ENCODE data around the gene IFI27L1. TPM values are rescaled to one million over a fixed set of nuclear protein-coding genes. Genes with fewer than 3 reads are reported as not detected.

Gene IFI27L1
- polyA plus RNA-seq, 2 donors, result 11.2 to 29.8 TPM

GRCh38 chr14:94097091-94097490 lies 16.0 kb downstream of the IFI27L1 start:
- Histone ChIP-seq H3K27ac (ENCODE audit: low read depth in 2 of 2, low read length in 1 of 2) (no peak overlapping the region), H3K4me1 (ENCODE audit: control insufficient read depth in 2 of 2, insufficient read depth in 2 of 2, low read length in 1 of 2) (no peaks in the 10 kb centered on the region), H3K36me3 (ENCODE audit: control insufficient read depth in 2 of 2, insufficient read depth in 2 of 2, low read length in 1 of 2) (peaks cover 0 to 2% of the 10 kb centered on the region in 2 donors), H3K4me3 (ENCODE audit: low read depth in 1 of 2, low read length in 2 of 2) (no peak overlapping the region), H3K9me3 (ENCODE audit: control insufficient read depth in 2 of 2, insufficient read depth in 1 of 2, low read depth in 1 of 2, low read length in 1 of 2) (no peaks in the 10 kb centered on the region), H3K27me3 (ENCODE audit: control insufficient read depth in 1 of 2, insufficient read depth in 2 of 2, low read length in 2 of 2) (no peaks in the 10 kb centered on the region)
- WGBS, 2 donors, result 95 to 96% methylated on average over 4 of the region's 4 CpGs

GRCh38 chr14:94098326-94098992 lies 17.3 kb downstream of the IFI27L1 start:
- no peak overlapping the region for H3K4me3 ChIP-seq (ENCODE audit: low read depth in 1 of 2, low read length in 2 of 2)
- peaks cover 0 to 2% of the 10 kb centered on the region in 2 donors for H3K36me3 ChIP-seq (ENCODE audit: control insufficient read depth in 2 of 2, insufficient read depth in 2 of 2, low read length in 1 of 2)
- 74 to 76% methylated on average over 10 of the region's 10 CpGs for WGBS, 2 donors
- no peaks in the 10 kb centered on the region for H3K9me3 ChIP-seq (ENCODE audit: control insufficient read depth in 2 of 2, insufficient read depth in 1 of 2, low read depth in 1 of 2, low read length in 1 of 2)
- H3K4me1 ChIP-seq (ENCODE audit: control insufficient read depth in 2 of 2, insufficient read depth in 2 of 2, low read length in 1 of 2), result no peaks in the 10 kb centered on the region
- no peaks in the 10 kb centered on the region for H3K27me3 ChIP-seq (ENCODE audit: control insufficient read depth in 1 of 2, insufficient read depth in 2 of 2, low read length in 2 of 2)
- no peak overlapping the region for H3K27ac ChIP-seq (ENCODE audit: low read depth in 2 of 2, low read length in 1 of 2)

GRCh38 chr14:94099006-94099405 lies 17.9 kb downstream of the IFI27L1 start:
- Histone ChIP-seq H3K27ac (ENCODE audit: low read depth in 2 of 2, low read length in 1 of 2) (no peak overlapping the region), H3K9me3 (ENCODE audit: control insufficient read depth in 2 of 2, insufficient read depth in 1 of 2, low read depth in 1 of 2, low read length in 1 of 2) (no peaks in the 10 kb centered on the region), H3K4me3 (ENCODE audit: low read depth in 1 of 2, low read length in 2 of 2) (no peak overlapping the region), H3K36me3 (ENCODE audit: control insufficient read depth in 2 of 2, insufficient read depth in 2 of 2, low read length in 1 of 2) (peaks cover 0 to 2% of the 10 kb centered on the region in 2 donors), H3K27me3 (ENCODE audit: control insufficient read depth in 1 of 2, insufficient read depth in 2 of 2, low read length in 2 of 2) (no peaks in the 10 kb centered on the region), H3K4me1 (ENCODE audit: control insufficient read depth in 2 of 2, insufficient read depth in 2 of 2, low read length in 1 of 2) (no peaks in the 10 kb centered on the region)
- 79 to 90% methylated on average over 6 of the region's 6 CpGs for WGBS, 2 donors

- H3K9me3 ChIP-seq (ENCODE audit: control insufficient read depth in 2 of 2, insufficient read depth in 1 of 2, low read depth in 1 of 2, low read length in 1 of 2), result no peaks in the 10 kb centered on the region
- H3K36me3 ChIP-seq (ENCODE audit: control insufficient read depth in 2 of 2, insufficient read depth in 2 of 2, low read length in 1 of 2), result peaks cover 0 to 2% of the 10 kb centered on the region in 2 donors
- 75 to 81% methylated on average over 4 of the region's 4 CpGs for WGBS, 2 donors
- H3K4me3 ChIP-seq (ENCODE audit: low read depth in 1 of 2, low read length in 2 of 2), result no peak overlapping the region
- H3K27ac ChIP-seq (ENCODE audit: low read depth in 2 of 2, low read length in 1 of 2), result no peak overlapping the region
- H3K27me3 ChIP-seq (ENCODE audit: control insufficient read depth in 1 of 2, insufficient read depth in 2 of 2, low read length in 2 of 2), result no peaks in the 10 kb centered on the region
- H3K4me1 ChIP-seq (ENCODE audit: control insufficient read depth in 2 of 2, insufficient read depth in 2 of 2, low read length in 1 of 2), result no peaks in the 10 kb centered on the region
These were observed 19.7 kb downstream of the IFI27L1 start for GRCh38 chr14:94100847-94101246.

- Histone ChIP-seq H3K27me3 (ENCODE audit: control insufficient read depth in 1 of 2, insufficient read depth in 2 of 2, low read length in 2 of 2) (no peaks in the 10 kb centered on the region), H3K27ac (ENCODE audit: low read depth in 2 of 2, low read length in 1 of 2) (no peak overlapping the region), H3K4me1 (ENCODE audit: control insufficient read depth in 2 of 2, insufficient read depth in 2 of 2, low read length in 1 of 2) (no peaks in the 10 kb centered on the region), H3K36me3 (ENCODE audit: control insufficient read depth in 2 of 2, insufficient read depth in 2 of 2, low read length in 1 of 2) (peaks cover 0 to 2% of the 10 kb centered on the region in 2 donors), H3K9me3 (ENCODE audit: control insufficient read depth in 2 of 2, insufficient read depth in 1 of 2, low read depth in 1 of 2, low read length in 1 of 2) (no peaks in the 10 kb centered on the region), H3K4me3 (ENCODE audit: low read depth in 1 of 2, low read length in 2 of 2) (no peak overlapping the region)
- WGBS, 2 donors, result 92 to 93% methylated on average over 10 of the region's 10 CpGs
These were observed 20.6 kb downstream of the IFI27L1 start for GRCh38 chr14:94101748-94102147.

- Histone ChIP-seq H3K4me1 (ENCODE audit: control insufficient read depth in 2 of 2, insufficient read depth in 2 of 2, low read length in 1 of 2) (no peaks in the 10 kb centered on the region), H3K27me3 (ENCODE audit: control insufficient read depth in 1 of 2, insufficient read depth in 2 of 2, low read length in 2 of 2) (no peaks in the 10 kb centered on the region), H3K36me3 (ENCODE audit: control insufficient read depth in 2 of 2, insufficient read depth in 2 of 2, low read length in 1 of 2) (peaks cover 0 to 2% of the 10 kb centered on the region in 2 donors), H3K27ac (ENCODE audit: low read depth in 2 of 2, low read length in 1 of 2) (no peak overlapping the region), H3K4me3 (ENCODE audit: low read depth in 1 of 2, low read length in 2 of 2) (no peak overlapping the region), H3K9me3 (ENCODE audit: control insufficient read depth in 2 of 2, insufficient read depth in 1 of 2, low read depth in 1 of 2, low read length in 1 of 2) (no peaks in the 10 kb centered on the region)
- WGBS, 2 donors, result 80 to 87% methylated on average over 8 of the region's 8 CpGs
These were observed 21.8 kb downstream of the IFI27L1 start for GRCh38 chr14:94102768-94103482.

GRCh38 chr14:94103554-94104150 lies 22.5 kb downstream of the IFI27L1 start:
- peaks cover 0 to 2% of the 10 kb centered on the region in 2 donors for H3K36me3 ChIP-seq (ENCODE audit: control insufficient read depth in 2 of 2, insufficient read depth in 2 of 2, low read length in 1 of 2)
- no peaks in the 10 kb centered on the region for H3K27me3 ChIP-seq (ENCODE audit: control insufficient read depth in 1 of 2, insufficient read depth in 2 of 2, low read length in 2 of 2)
- H3K4me3 ChIP-seq (ENCODE audit: low read depth in 1 of 2, low read length in 2 of 2), result no peak overlapping the region
- 66 to 78% methylated on average over 7 of the region's 7 CpGs for WGBS, 2 donors
- H3K4me1 ChIP-seq (ENCODE audit: control insufficient read depth in 2 of 2, insufficient read depth in 2 of 2, low read length in 1 of 2), result no peaks in the 10 kb centered on the region
- H3K9me3 ChIP-seq (ENCODE audit: control insufficient read depth in 2 of 2, insufficient read depth in 1 of 2, low read depth in 1 of 2, low read length in 1 of 2), result no peaks in the 10 kb centered on the region
- no peak overlapping the region for H3K27ac ChIP-seq (ENCODE audit: low read depth in 2 of 2, low read length in 1 of 2)

GRCh38 chr14:94104731-94105130 lies 23.6 kb downstream of the IFI27L1 start:
- peaks cover 0 to under 1% of the 10 kb centered on the region in 2 donors for H3K4me1 ChIP-seq (ENCODE audit: control insufficient read depth in 2 of 2, insufficient read depth in 2 of 2, low read length in 1 of 2)
- H3K36me3 ChIP-seq (ENCODE audit: control insufficient read depth in 2 of 2, insufficient read depth in 2 of 2, low read length in 1 of 2), result no peaks in the 10 kb centered on the region
- WGBS, 2 donors, result 83 to 86% methylated on average over 10 of the region's 10 CpGs
- H3K4me3 ChIP-seq (ENCODE audit: low read depth in 1 of 2, low read length in 2 of 2), result no peak overlapping the region
- H3K27ac ChIP-seq (ENCODE audit: low read depth in 2 of 2, low read length in 1 of 2), result no peak overlapping the region
- no peaks in the 10 kb centered on the region for H3K27me3 ChIP-seq (ENCODE audit: control insufficient read depth in 1 of 2, insufficient read depth in 2 of 2, low read length in 2 of 2)
- H3K9me3 ChIP-seq (ENCODE audit: control insufficient read depth in 2 of 2, insufficient read depth in 1 of 2, low read depth in 1 of 2, low read length in 1 of 2), result no peaks in the 10 kb centered on the region

GRCh38 chr14:94109915-94110250 lies 28.8 kb downstream of the IFI27L1 start:
- no peaks in the 10 kb centered on the region for H3K9me3 ChIP-seq (ENCODE audit: control insufficient read depth in 2 of 2, insufficient read depth in 1 of 2, low read depth in 1 of 2, low read length in 1 of 2)
- WGBS, 2 donors, result 92 to 98% methylated on average over 2 of the region's 2 CpGs
- no peaks in the 10 kb centered on the region for H3K36me3 ChIP-seq (ENCODE audit: control insufficient read depth in 2 of 2, insufficient read depth in 2 of 2, low read length in 1 of 2)
- H3K27ac ChIP-seq (ENCODE audit: low read depth in 2 of 2, low read length in 1 of 2), result peak overlapping the region; percentile 71 to 75
- H3K27me3 ChIP-seq (ENCODE audit: control insufficient read depth in 1 of 2, insufficient read depth in 2 of 2, low read length in 2 of 2), result no peaks in the 10 kb centered on the region
- peaks cover 2 to 11% of the 10 kb centered on the region in 2 donors for H3K4me1 ChIP-seq (ENCODE audit: control insufficient read depth in 2 of 2, insufficient read depth in 2 of 2, low read length in 1 of 2)
- H3K4me3 ChIP-seq (ENCODE audit: low read depth in 1 of 2, low read length in 2 of 2), result no peak overlapping the region
